DOHH2 (cell line): ENCODE measurements around the gene SENP3.
A peak's percentile ranks its signal among the peaks of the same experiment; 100 is the strongest.

ENCODE experiments used
- H3F3A ChIP-seq: fragments of 200-600 bp; sonication (generic), shearing (Covaris generic); 2 replicates; pipeline ENCODE4 v1.6.0; 2016; ENCODE audit warnings: antibody characterized with exemption, mild to moderate bottlenecking; ENCODE audit not compliant: control insufficient read depth, insufficient read depth
- H3K27ac ChIP-seq: fragments of 200-600 bp; sonication (generic); 2 replicates; pipeline ENCODE4 v1.5.1; 2014; ENCODE audit warnings: low read depth, mild to moderate bottlenecking, low read length, moderate library complexity
- H3K27me3 ChIP-seq: fragments of 200-600 bp; sonication (generic); 2 replicates; pipeline ENCODE4 v1.6.1; 2014; ENCODE audit warnings: mild to moderate bottlenecking, low read length, mixed read lengths; ENCODE audit not compliant: control insufficient read depth
- H3K36me3 ChIP-seq: fragments of 200-600 bp; sonication (generic); 2 replicates; pipeline ENCODE4 v1.6.1; 2014; ENCODE audit warnings: mild to moderate bottlenecking, low read length, moderate library complexity, mixed read lengths; ENCODE audit not compliant: control insufficient read depth
- H3K4me1 ChIP-seq: fragments of 200-600 bp; sonication (generic); 2 replicates; pipeline ENCODE4 v1.6.1; 2014; ENCODE audit warnings: mild to moderate bottlenecking, low read length, mixed read lengths; ENCODE audit not compliant: control insufficient read depth
- H3K4me2 ChIP-seq: fragments of 200-600 bp; sonication (generic); 2 replicates; pipeline ENCODE4 v1.6.0; 2014; ENCODE audit warnings: mild to moderate bottlenecking, low read length, moderate library complexity
- H3K4me3 ChIP-seq: fragments of 200-600 bp; sonication (generic); 2 replicates; pipeline ENCODE4 v1.5.1; 2014; ENCODE audit warnings: mild to moderate bottlenecking, low read length, mixed read lengths
- H3K79me2 ChIP-seq: fragments of 200-600 bp; sonication (generic); 2 replicates; pipeline ENCODE4 v1.6.1; 2014; ENCODE audit warnings: mild to moderate bottlenecking, low read length, mixed read lengths; ENCODE audit not compliant: control insufficient read depth
- H3K9me2 ChIP-seq: fragments of 200-600 bp; sonication (generic); replicated peaks from 2 replicates; pipeline ENCODE4 v1.6.1; 2014; ENCODE audit warnings: mild to moderate bottlenecking, low read length, mixed read lengths; ENCODE audit not compliant: control insufficient read depth
- H3K9me3 ChIP-seq: fragments of 200-600 bp; sonication (generic); 2 replicates; pipeline ENCODE4 v1.6.1; 2014; ENCODE audit warnings: antibody characterized with exemption, low read length, mixed read lengths; ENCODE audit not compliant: control insufficient read depth, insufficient read depth
- H4K20me1 ChIP-seq: fragments of 200-600 bp; sonication (generic); 2 replicates; pipeline ENCODE4 v1.6.0; 2014; ENCODE audit warnings: low read depth, mild to moderate bottlenecking, antibody characterized with exemption, low read length, moderate library complexity; ENCODE audit not compliant: control insufficient read depth, insufficient read depth
- EZH2phosphoT487 ChIP-seq: fragments of 200-600 bp; sonication (generic); IDR thresholded peaks from 2 replicates; pipeline ENCODE4 v1.6.1; 2017; ENCODE audit warnings: borderline replicate concordance, mild to moderate bottlenecking, antibody characterized with exemption, low read length, moderate library complexity, mixed read lengths
- TF ChIP-seq, protein P1 (sequence below): fragments of 200-600 bp; sonication (generic); IDR thresholded peaks from one replicate; pipeline ENCODE4 v1.5.1; 2014; ENCODE audit warnings: antibody characterized with exemption, mild to moderate bottlenecking, low read depth, low read length; ENCODE audit not compliant: poor library complexity, severe bottlenecking

The SENP3 gene

DNA sequence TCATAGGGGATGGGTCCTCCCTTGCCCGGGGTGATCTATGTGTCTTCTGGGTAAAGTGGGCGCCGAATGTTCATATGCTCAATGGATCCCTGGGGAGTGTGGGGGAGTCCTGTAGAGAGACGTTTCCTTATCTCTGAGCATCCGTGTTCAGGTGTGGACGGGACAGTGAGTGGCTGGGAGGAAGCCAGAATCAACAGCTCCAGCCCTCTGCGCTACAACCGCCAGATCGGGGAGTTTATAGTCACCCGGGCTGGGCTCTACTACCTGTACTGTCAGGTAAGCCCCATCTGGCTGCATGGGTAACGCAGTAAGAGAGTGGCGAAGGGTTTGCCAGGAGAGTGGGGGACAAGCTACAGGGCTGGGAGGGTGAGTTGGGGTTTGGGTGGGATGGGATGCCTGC, 5.1 kb upstream of the SENP3 start:
- Histone ChIP-seq H3K79me2 (peaks cover 6% of the 10 kb centered on the region), H3F3A (0 out of 2 replicates have a peak, but pooled peaks cover 3% of the 10 kb centered on the region), H3K4me3 (no peak overlapping the region), H3K4me1 (peaks cover 29% of the 10 kb centered on the region), H3K27ac (no peak overlapping the region), H3K27me3 (peaks cover 17% of the 10 kb centered on the region), H3K36me3 (no peaks in the 10 kb centered on the region; the same call in 1 of the 2 replicates), H3K9me3 (no peaks in the 10 kb centered on the region), H4K20me1 (no peaks in the 10 kb centered on the region), H3K9me2 (no peaks in the 10 kb centered on the region), H3K4me2 (no peak overlapping the region)
- TF ChIP-seq, protein P1, sequence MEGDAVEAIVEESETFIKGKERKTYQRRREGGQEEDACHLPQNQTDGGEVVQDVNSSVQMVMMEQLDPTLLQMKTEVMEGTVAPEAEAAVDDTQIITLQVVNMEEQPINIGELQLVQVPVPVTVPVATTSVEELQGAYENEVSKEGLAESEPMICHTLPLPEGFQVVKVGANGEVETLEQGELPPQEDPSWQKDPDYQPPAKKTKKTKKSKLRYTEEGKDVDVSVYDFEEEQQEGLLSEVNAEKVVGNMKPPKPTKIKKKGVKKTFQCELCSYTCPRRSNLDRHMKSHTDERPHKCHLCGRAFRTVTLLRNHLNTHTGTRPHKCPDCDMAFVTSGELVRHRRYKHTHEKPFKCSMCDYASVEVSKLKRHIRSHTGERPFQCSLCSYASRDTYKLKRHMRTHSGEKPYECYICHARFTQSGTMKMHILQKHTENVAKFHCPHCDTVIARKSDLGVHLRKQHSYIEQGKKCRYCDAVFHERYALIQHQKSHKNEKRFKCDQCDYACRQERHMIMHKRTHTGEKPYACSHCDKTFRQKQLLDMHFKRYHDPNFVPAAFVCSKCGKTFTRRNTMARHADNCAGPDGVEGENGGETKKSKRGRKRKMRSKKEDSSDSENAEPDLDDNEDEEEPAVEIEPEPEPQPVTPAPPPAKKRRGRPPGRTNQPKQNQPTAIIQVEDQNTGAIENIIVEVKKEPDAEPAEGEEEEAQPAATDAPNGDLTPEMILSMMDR: no peak
- TF ChIP-seq EZH2phosphoT487: no peak

DNA sequence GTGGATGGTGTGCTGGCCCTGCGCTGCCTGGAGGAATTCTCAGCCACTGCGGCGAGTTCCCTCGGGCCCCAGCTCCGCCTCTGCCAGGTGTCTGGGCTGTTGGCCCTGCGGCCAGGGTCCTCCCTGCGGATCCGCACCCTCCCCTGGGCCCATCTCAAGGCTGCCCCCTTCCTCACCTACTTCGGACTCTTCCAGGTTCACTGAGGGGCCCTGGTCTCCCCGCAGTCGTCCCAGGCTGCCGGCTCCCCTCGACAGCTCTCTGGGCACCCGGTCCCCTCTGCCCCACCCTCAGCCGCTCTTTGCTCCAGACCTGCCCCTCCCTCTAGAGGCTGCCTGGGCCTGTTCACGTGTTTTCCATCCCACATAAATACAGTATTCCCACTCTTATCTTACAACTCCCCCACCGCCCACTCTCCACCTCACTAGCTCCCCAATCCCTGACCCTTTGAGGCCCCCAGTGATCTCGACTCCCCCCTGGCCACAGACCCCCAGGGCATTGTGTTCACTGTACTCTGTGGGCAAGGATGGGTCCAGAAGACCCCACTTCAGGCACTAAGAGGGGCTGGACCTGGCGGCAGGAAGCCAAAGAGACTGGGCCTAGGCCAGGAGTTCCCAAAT, 4.5 kb upstream of the SENP3 start:
- no peak overlapping the region for H3K4me2 ChIP-seq

DNA sequence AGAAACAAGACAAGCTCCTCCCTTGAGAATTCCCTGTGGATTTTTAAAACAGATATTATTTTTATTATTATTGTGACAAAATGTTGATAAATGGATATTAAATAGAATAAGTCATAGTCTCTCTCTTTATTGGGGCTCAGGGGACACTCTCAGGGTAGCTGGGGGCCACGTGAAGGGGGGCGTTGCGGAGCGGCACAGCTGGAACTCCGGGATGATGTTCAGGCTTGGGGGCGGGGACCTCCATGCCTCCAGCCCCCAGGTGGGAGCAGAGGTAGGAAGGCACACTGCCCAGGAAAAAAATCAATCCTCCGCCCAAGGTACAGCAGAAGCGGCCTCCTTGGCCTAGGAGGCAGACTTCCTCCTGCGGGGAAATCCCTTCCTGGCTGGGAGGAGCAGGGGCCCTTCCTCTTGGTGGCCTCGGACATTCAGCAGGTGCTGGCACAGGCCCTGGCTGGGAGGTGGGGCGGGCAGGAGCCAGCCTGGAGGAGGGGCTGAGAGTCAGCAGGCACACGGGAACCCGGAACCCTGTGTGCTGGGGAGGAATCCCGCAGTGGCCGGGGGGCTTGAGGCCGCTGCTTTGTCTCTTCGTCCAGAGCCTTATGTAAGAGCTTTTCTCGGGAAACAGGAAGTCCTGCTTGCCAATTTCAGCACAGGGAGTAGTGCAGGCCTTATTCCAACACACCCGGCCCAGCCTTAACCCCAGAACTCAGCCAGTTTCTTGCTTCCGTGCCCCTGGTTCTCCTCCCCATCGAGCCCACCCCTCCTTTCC, 3.8 kb upstream of the SENP3 start:
- H3K36me3 ChIP-seq: peaks cover 8% of the 10 kb centered on the region
- peak overlapping the region; percentile 33; the same call in 1 of the 2 replicates for H3K4me2 ChIP-seq
- H3K27ac ChIP-seq: no peak overlapping the region
- peak overlapping the region; percentile 14; the same call in 1 of the 2 replicates for H3K4me3 ChIP-seq
- no peaks in the 10 kb centered on the region for H3K9me3 ChIP-seq
- H3F3A ChIP-seq: 0 out of 2 replicates have a peak, but pooled peaks cover 3% of the 10 kb centered on the region
- H3K79me2 ChIP-seq: peaks cover 19% of the 10 kb centered on the region
- peaks cover 34% of the 10 kb centered on the region for H3K4me1 ChIP-seq
- H4K20me1 ChIP-seq: no peaks in the 10 kb centered on the region
- no peaks in the 10 kb centered on the region for H3K9me2 ChIP-seq
- TF ChIP-seq, protein P1: no peak
- no peak for TF ChIP-seq EZH2phosphoT487
- H3K27me3 ChIP-seq: peaks cover 17% of the 10 kb centered on the region

More for the DNA sequence above, 4.5 kb upstream of the SENP3 start:
- peaks cover 17% of the 10 kb centered on the region for H3K27me3 ChIP-seq
- H4K20me1 ChIP-seq: no peaks in the 10 kb centered on the region
- peaks cover 2% of the 10 kb centered on the region for H3K36me3 ChIP-seq
- H3K4me1 ChIP-seq: peaks cover 29% of the 10 kb centered on the region
- 0 out of 2 replicates have a peak, but pooled peaks cover 3% of the 10 kb centered on the region for H3F3A ChIP-seq
- no peak overlapping the region for H3K4me3 ChIP-seq
- TF ChIP-seq, protein P1: no peak
- no peak for TF ChIP-seq EZH2phosphoT487
- H3K9me2 ChIP-seq: no peaks in the 10 kb centered on the region
- no peaks in the 10 kb centered on the region for H3K9me3 ChIP-seq
- H3K79me2 ChIP-seq: peaks cover 12% of the 10 kb centered on the region
- no peak overlapping the region for H3K27ac ChIP-seq
